Measurements from ENCODE around the gene GSG1L. TPM values are rescaled to one million over a fixed set of nuclear protein-coding genes. Genes with fewer than 3 reads are reported as not detected.

Gene GSG1L
- total RNA-seq, 5 donors from 2014 or later (not counting 1 experiment from before 2014, with no cell fraction given), result not detected

DNA sequence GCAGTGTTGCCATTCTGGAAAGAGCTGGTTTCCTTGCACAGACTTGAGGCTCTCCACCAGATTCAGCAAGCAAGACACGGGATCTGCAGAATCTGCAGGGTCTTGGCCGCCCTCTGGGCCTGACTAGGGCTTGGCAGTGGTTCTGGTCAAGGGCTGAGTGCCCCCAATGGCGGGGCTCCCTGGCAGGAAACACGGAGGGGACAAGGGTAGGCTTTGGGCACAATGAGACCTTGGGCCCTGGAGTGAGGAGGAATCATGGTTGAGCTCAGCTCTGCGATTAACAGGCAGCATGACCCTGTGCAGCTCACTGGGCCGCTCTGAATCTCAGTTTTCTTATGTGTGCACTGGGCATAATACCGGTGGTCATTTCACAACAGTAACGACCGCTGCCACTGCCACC is 249.9 kb downstream of the GSG1L start:
- no peaks in the 10 kb centered on the region for H3K4me1 Mint-ChIP-seq
- no peak for ATAC-seq (replicated peaks in 1 of 4)
- no peaks in the 10 kb centered on the region for H3K4me1 ChIP-seq (ENCODE audit: control insufficient read depth in 1 of 2, extremely low read depth in 1 of 2, insufficient read depth in 2 of 2, low read length in 2 of 2)
- 81% methylated on average over 9 of the region's 9 CpGs for WGBS (ENCODE audit: insufficient coverage)
- H3K27me3 Mint-ChIP-seq, result peaks cover 20 to 36% of the 10 kb centered on the region in 2 donors
- H3K4me3 Mint-ChIP-seq, result no peak overlapping the region
- ChIA-PET POLR2A (no interaction called here), CTCF (interaction anchor here in 1 of 2 donors (0.5 kb wide), 1 partner anchor 103 kb away, joined by 3 read pairs; no protein-coding TSS in a partner anchor)
- H3K27me3 ChIP-seq (replicated peaks in 1 of 2; ENCODE audit: control insufficient read depth in 2 of 2, extremely low read depth in 1 of 2, insufficient read depth in 2 of 2, low read length in 1 of 2), result peaks cover 0 to 30% of the 10 kb centered on the region in 2 experiments
- DNase-seq, result peak in 1 of 35 experiments; percentile 7
- H3K4me3 ChIP-seq (ENCODE audit: control insufficient read depth in 1 of 2, extremely low read depth in 1 of 2, low read length in 1 of 2), result no peak overlapping the region
- H3K27ac Mint-ChIP-seq, result no peak overlapping the region
- H3K36me3 ChIP-seq (ENCODE audit: control insufficient read depth in 2 of 2, extremely low read depth in 1 of 2, insufficient read depth in 1 of 2, low read length in 1 of 2), result no peaks in the 10 kb centered on the region
- H3K9me3 Mint-ChIP-seq, result peaks cover 0 to 3% (median 0%) of the 10 kb centered on the region in 3 donors
- H3K36me3 Mint-ChIP-seq, result no peaks in the 10 kb centered on the region
- H3K9me3 ChIP-seq, result no peaks in the 10 kb centered on the region
- no peak overlapping the region for H3K27ac ChIP-seq (ENCODE audit: low read length)

DNA sequence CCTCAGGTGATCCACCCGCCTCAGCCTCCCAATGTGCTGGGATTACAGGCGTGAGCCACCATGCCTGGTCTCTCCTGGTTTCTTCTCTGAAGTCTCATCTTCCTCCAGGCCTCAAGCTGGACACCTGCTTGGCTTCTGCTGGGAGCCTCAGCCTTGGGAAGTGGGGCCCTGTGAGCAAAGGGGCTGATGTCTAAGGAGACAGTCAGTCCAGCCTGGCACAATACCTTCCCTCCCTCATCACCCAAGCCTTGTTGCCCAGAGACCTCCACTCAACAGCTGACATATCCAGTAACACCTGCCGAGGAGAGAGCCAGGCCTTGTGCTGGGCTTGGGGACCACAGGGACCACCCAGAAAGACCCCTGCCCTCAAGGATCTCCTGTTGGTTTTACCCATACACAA is 251.6 kb downstream of the GSG1L start:
- Mint-ChIP-seq H3K27ac (no peak overlapping the region), H3K4me3 (no peak overlapping the region), H3K36me3 (no peaks in the 10 kb centered on the region), H3K4me1 (no peaks in the 10 kb centered on the region), H3K27me3 (peaks cover 8 to 21% of the 10 kb centered on the region in 2 donors), H3K9me3 (peaks cover 0 to 3% (median 0%) of the 10 kb centered on the region in 3 donors)
- no peak overlapping the region for H3K27ac ChIP-seq (ENCODE audit: low read length)
- 73% methylated on average over 3 of the region's 3 CpGs for WGBS (ENCODE audit: insufficient coverage)
- peak in 1 of 35 experiments; percentile 10 for DNase-seq
- ChIA-PET POLR2A (no interaction called here), CTCF (no interaction called here)
- H3K36me3 ChIP-seq (ENCODE audit: control insufficient read depth in 2 of 2, extremely low read depth in 1 of 2, insufficient read depth in 1 of 2, low read length in 1 of 2), result no peaks in the 10 kb centered on the region
- peaks cover 0 to 25% of the 10 kb centered on the region in 2 experiments for H3K27me3 ChIP-seq (replicated peaks in 1 of 2; ENCODE audit: control insufficient read depth in 2 of 2, extremely low read depth in 1 of 2, insufficient read depth in 2 of 2, low read length in 1 of 2)
- H3K4me1 ChIP-seq (ENCODE audit: control insufficient read depth in 1 of 2, extremely low read depth in 1 of 2, insufficient read depth in 2 of 2, low read length in 2 of 2), result no peaks in the 10 kb centered on the region
- H3K9me3 ChIP-seq, result no peaks in the 10 kb centered on the region
- no peak for ATAC-seq (replicated peaks in 1 of 4)
- no peak overlapping the region for H3K4me3 ChIP-seq (ENCODE audit: control insufficient read depth in 1 of 2, extremely low read depth in 1 of 2, low read length in 1 of 2)

DNA sequence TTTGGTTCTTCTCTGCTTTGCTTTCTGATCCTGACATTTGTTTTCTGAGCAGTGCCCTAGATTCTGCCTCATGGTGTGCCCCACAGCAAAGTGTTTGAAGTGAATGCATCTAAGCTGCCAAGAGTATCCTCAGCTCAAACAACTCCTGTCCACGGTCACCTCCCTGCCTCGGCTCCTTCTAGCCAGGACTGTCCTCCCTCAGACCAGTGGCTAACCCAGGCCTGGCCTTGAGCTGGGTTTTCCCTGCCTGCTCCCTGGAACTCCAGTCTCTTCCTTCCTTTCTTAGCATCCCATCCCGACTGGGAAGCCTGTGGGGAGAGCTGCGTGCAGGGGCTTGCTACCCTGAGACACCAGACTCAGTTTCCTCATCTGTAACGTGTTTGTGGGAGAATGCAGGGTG is 256.5 kb downstream of the GSG1L start:
- H3K4me3 Mint-ChIP-seq, result no peak overlapping the region
- no peak for ATAC-seq (replicated peaks in 1 of 4)
- no peak overlapping the region for H3K27ac Mint-ChIP-seq

DNA sequence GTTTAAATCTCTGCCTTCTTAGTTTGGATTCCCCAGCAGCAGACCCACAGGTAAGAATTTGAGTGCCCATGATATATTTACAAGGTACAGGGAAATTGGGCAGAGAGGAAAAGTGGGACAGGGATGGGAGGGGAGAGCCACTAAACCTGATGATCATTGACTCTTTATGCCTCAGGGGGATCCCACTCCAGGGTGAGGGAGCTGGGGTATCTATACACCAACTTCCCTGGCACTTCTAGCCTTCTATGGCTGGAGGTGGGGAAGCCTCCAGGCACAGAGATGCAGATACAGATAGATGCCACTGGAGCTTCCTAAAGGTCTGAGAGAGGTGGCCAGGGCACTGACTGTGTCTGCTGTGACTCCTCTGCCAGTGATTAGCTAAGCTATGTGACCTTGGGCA is 257.1 kb downstream of the GSG1L start:
- H3K27me3 ChIP-seq (replicated peaks in 1 of 2; ENCODE audit: control insufficient read depth in 2 of 2, extremely low read depth in 1 of 2, insufficient read depth in 2 of 2, low read length in 1 of 2), result peaks cover 0 to 27% of the 10 kb centered on the region in 2 experiments
- no peaks in the 10 kb centered on the region for H3K36me3 Mint-ChIP-seq
- no peaks in the 10 kb centered on the region for H3K36me3 ChIP-seq (ENCODE audit: control insufficient read depth in 2 of 2, extremely low read depth in 1 of 2, insufficient read depth in 1 of 2, low read length in 1 of 2)
- ChIA-PET CTCF (no interaction called here), POLR2A (no interaction called here)
- no peak overlapping the region for H3K4me3 ChIP-seq (ENCODE audit: control insufficient read depth in 1 of 2, extremely low read depth in 1 of 2, low read length in 1 of 2)
- no peak overlapping the region for H3K4me3 Mint-ChIP-seq
- H3K9me3 ChIP-seq, result no peaks in the 10 kb centered on the region
- ATAC-seq (replicated peaks in 1 of 4) (no peak), DNase-seq (no peak)
- peaks cover 0 to 3% of the 10 kb centered on the region in 2 experiments for H3K4me1 ChIP-seq (ENCODE audit: control insufficient read depth in 1 of 2, extremely low read depth in 1 of 2, insufficient read depth in 2 of 2, low read length in 2 of 2)
- peaks cover 0 to 3% (median 0%) of the 10 kb centered on the region in 3 donors for H3K9me3 Mint-ChIP-seq
- H3K4me1 Mint-ChIP-seq, result peaks cover 0 to 11% (median 6%) of the 10 kb centered on the region in 3 donors
- no peak overlapping the region for H3K27ac Mint-ChIP-seq
- H3K27me3 Mint-ChIP-seq, result peaks cover 24 to 28% of the 10 kb centered on the region in 2 donors
- H3K27ac ChIP-seq (ENCODE audit: low read length), result no peak overlapping the region

More for the DNA sequence above, 256.5 kb downstream of the GSG1L start:
- Histone ChIP-seq H3K27ac (ENCODE audit: low read length) (no peak overlapping the region), H3K27me3 (replicated peaks in 1 of 2; ENCODE audit: control insufficient read depth in 2 of 2, extremely low read depth in 1 of 2, insufficient read depth in 2 of 2, low read length in 1 of 2) (peaks cover 0 to 27% of the 10 kb centered on the region in 2 experiments), H3K36me3 (ENCODE audit: control insufficient read depth in 2 of 2, extremely low read depth in 1 of 2, insufficient read depth in 1 of 2, low read length in 1 of 2) (no peaks in the 10 kb centered on the region), H3K4me3 (ENCODE audit: control insufficient read depth in 1 of 2, extremely low read depth in 1 of 2, low read length in 1 of 2) (no peak overlapping the region), H3K9me3 (no peaks in the 10 kb centered on the region), H3K4me1 (ENCODE audit: control insufficient read depth in 1 of 2, extremely low read depth in 1 of 2, insufficient read depth in 2 of 2, low read length in 2 of 2) (peaks cover 0 to 3% of the 10 kb centered on the region in 2 experiments)
- Mint-ChIP-seq H3K27me3 (peaks cover 24 to 27% of the 10 kb centered on the region in 2 donors), H3K36me3 (no peaks in the 10 kb centered on the region), H3K9me3 (peaks cover 0 to 3% (median 0%) of the 10 kb centered on the region in 3 donors), H3K4me1 (peaks cover 0 to 11% (median 6%) of the 10 kb centered on the region in 3 donors)
- 100% methylated on average over 1 of the region's 5 CpGs for WGBS (ENCODE audit: insufficient coverage)
- DNase-seq, result no peak
- ChIA-PET POLR2A (no interaction called here), CTCF (no interaction called here)

DNA sequence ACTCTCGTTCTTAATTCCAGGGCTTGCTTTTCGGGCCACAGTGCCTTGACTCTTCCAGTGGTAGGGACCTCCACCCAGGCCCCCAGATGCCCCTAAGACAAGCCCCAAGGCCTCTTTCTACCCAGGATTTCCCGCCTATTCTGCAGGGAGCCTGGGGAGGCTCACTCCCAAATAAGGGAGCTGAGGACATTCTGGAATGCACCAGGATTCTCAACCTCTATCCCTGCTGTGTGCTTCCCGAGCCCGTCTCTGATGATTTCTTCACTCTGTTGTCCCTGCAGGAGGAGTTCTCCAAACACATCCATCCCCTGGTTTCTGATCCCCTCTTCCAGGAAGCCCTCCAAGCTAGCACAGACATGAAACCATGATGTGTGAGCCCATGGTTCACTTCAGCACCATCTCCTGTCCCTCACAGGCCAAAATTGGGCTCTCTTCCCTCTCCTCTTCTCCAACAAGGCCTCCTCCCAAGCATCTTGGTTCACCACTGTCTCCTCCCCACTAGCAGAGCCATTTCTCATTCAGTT is 257.6 kb downstream of the GSG1L start:
- no peak for DNase-seq
- H3K27ac Mint-ChIP-seq, result no peak overlapping the region
- 66% methylated on average over 5 of the region's 5 CpGs for WGBS (ENCODE audit: insufficient coverage)
- H3K4me3 Mint-ChIP-seq, result no peak overlapping the region
- Histone ChIP-seq H3K9me3 (no peaks in the 10 kb centered on the region), H3K36me3 (ENCODE audit: control insufficient read depth in 2 of 2, extremely low read depth in 1 of 2, insufficient read depth in 1 of 2, low read length in 1 of 2) (no peaks in the 10 kb centered on the region), H3K27ac (ENCODE audit: low read length) (no peak overlapping the region), H3K4me1 (ENCODE audit: control insufficient read depth in 1 of 2, extremely low read depth in 1 of 2, insufficient read depth in 2 of 2, low read length in 2 of 2) (peaks cover 0 to 3% of the 10 kb centered on the region in 2 experiments), H3K4me3 (ENCODE audit: control insufficient read depth in 1 of 2, extremely low read depth in 1 of 2, low read length in 1 of 2) (no peak overlapping the region), H3K27me3 (replicated peaks in 1 of 2; ENCODE audit: control insufficient read depth in 2 of 2, extremely low read depth in 1 of 2, insufficient read depth in 2 of 2, low read length in 1 of 2) (peaks cover 0 to 29% of the 10 kb centered on the region in 2 experiments)
- H3K36me3 Mint-ChIP-seq, result no peaks in the 10 kb centered on the region
- no peak for ATAC-seq (replicated peaks in 1 of 4)
- ChIA-PET CTCF (no interaction called here), POLR2A (no interaction called here)
- H3K9me3 Mint-ChIP-seq, result peaks cover 0 to 3% (median 0%) of the 10 kb centered on the region in 3 donors
- peaks cover 24 to 28% of the 10 kb centered on the region in 2 donors for H3K27me3 Mint-ChIP-seq
- H3K4me1 Mint-ChIP-seq, result peaks cover 0 to 11% (median 6%) of the 10 kb centered on the region in 3 donors

DNA sequence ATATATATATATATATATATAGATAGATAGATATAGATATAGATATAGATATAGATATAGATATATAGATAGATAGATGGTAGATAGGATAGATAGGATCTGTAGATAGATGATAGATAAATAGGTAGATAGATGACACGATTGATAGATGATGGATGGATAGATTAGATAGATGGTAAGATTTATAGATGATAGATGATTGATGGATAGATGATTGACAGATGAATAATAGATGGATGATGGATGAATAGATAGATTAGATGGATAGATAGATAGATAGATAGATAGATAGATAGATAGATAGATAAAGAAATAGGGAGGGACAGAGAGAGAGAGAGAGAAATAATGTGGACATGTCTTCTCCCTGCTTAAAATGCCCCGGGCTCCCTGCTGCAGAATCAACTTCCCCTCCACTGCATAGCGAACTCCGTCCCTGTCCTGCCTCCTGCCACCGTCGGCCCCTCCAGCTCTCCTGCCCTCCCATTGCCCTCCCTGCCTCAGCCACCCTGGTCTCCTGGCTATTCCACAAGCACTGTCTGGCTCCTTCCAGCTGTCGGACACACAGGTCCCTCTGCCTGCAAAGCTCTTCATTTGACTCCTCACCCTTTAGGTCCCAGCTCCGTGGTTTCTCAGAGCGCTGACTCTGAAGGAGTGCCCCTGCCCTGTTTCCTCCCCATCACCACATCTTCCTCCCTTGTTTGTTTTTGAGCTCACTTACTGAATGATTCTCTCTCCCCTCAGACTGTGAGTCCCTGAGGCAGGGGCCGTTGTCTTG is 259.6 kb downstream of the GSG1L start:
- 21% methylated on average over 9 of the region's 10 CpGs for WGBS (ENCODE audit: insufficient coverage)
- Histone ChIP-seq H3K4me1 (ENCODE audit: control insufficient read depth in 1 of 2, extremely low read depth in 1 of 2, insufficient read depth in 2 of 2, low read length in 2 of 2) (peaks cover 0 to 3% of the 10 kb centered on the region in 2 experiments), H3K27ac (ENCODE audit: low read length) (no peak overlapping the region), H3K36me3 (ENCODE audit: control insufficient read depth in 2 of 2, extremely low read depth in 1 of 2, insufficient read depth in 1 of 2, low read length in 1 of 2) (no peaks in the 10 kb centered on the region), H3K9me3 (no peaks in the 10 kb centered on the region), H3K27me3 (replicated peaks in 1 of 2; ENCODE audit: control insufficient read depth in 2 of 2, extremely low read depth in 1 of 2, insufficient read depth in 2 of 2, low read length in 1 of 2) (peaks cover 0 to 29% of the 10 kb centered on the region in 2 experiments), H3K4me3 (ENCODE audit: control insufficient read depth in 1 of 2, extremely low read depth in 1 of 2, low read length in 1 of 2) (no peak overlapping the region)
- ATAC-seq (replicated peaks in 1 of 4), result peak in 1 of 4 experiments; percentile 19
- Mint-ChIP-seq H3K9me3 (no peaks in the 10 kb centered on the region), H3K27ac (no peak overlapping the region), H3K36me3 (no peaks in the 10 kb centered on the region), H3K4me3 (peak overlapping the region in 1 of 3 donors; percentile 48), H3K27me3 (peaks cover 24 to 31% of the 10 kb centered on the region in 2 donors), H3K4me1 (peaks cover 0 to 11% (median 6%) of the 10 kb centered on the region in 3 donors)
- POLR2A ChIA-PET, result no interaction called here
- CTCF ChIA-PET, result no interaction called here
- no peak for DNase-seq
